H1 (cell line): Measurements from ENCODE around the gene SMIM44. TPM values are rescaled to one million over a fixed set of nuclear protein-coding genes. Genes with fewer than 3 reads are reported as not detected.

ENCODE experiments used
- GTF2F1 ChIP-seq: IDR thresholded peaks from 2 replicates; pipeline ENCODE4 v1.6.1; 2012; ENCODE audit warnings: low read depth, low read length, improper control_type of control experiment, borderline replicate concordance
- SIRT6 ChIP-seq: IDR thresholded peaks from one replicate; pipeline ENCODE4 v1.7.1; 2012; ENCODE audit warnings: low read length, inconsistent platforms
- TAF1 ChIP-seq: IDR thresholded peaks from 2 replicates; pipeline ENCODE4 v1.6.1; 2011; ENCODE audit warnings: mild to moderate bottlenecking, low read depth, low read length
- polyA plus RNA-seq, 7 experiments: library from polyadenylated mRNA; depleted of rRNA in 3 of 7; stranded (reverse) in 5 of 7; unstranded in 2 of 7; fragments of >200 nt in 5 of 7; fragments of 200-250 nt in 2 of 7; gene quantifications; 1 replicate in 5 of 7; 2 replicates in 1 of 7; 4 replicates in 1 of 7; pipeline versions ENCODE4 v1.2.1 to v1.2.3, GENCODE V29; 2011 to 2013; ENCODE audit warnings: missing spikeins in 2 of 7, mixed read lengths in 2 of 7
- total RNA-seq: library from RNA; stranded (reverse); fragmentation: NEBNext Ultra II Directional; extraction: Animal tissue kit (Norgen Biotek cat#: 25700); gene quantifications from 2 replicates; pipeline ENCODE4 v1.2.1, GENCODE V29; 2021
- TF ChIP-seq, protein P1 (sequence below): IDR thresholded peaks from 2 replicates; pipeline ENCODE4 v1.6.1; 2012; ENCODE audit warnings: low read length, inconsistent platforms

SMIM44 gene
- total and polyA plus RNA-seq, 2 of the 8 experiments (the other 6 are each of a cell fraction or from before 2014, with no cell fraction given): not detected

DNA sequence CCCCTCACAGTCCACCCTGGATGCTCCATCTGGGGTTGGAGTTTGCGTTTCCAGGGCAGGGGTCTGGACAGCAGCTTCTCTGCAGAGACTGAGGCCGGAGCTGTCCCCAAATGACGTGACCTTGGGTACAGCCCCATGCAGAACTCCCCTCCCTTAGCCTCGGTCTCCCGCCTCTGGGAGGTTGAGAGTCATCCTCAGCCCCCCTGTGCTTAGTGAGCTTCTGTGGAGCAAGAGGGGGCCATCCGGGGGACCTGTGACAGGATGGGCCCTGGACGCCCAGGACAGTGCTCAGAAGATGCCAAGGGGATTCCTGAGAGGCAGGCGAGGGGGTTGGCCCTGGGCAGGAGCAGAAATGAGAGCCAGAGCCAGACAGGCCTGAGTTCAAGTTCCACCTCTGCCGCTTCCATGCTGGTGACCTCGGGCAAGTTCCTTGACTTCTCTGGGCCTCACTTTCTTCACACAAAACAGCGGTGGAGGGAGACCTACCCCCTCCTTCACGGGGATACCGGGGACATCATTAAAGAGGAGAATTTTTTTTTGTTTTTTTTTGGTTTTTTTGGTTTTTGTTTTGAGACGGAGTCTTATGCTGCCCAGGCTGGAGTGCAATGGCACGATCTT is 23.2 kb downstream of the SMIM44 start (continued):
- TF ChIP-seq, protein P1, sequence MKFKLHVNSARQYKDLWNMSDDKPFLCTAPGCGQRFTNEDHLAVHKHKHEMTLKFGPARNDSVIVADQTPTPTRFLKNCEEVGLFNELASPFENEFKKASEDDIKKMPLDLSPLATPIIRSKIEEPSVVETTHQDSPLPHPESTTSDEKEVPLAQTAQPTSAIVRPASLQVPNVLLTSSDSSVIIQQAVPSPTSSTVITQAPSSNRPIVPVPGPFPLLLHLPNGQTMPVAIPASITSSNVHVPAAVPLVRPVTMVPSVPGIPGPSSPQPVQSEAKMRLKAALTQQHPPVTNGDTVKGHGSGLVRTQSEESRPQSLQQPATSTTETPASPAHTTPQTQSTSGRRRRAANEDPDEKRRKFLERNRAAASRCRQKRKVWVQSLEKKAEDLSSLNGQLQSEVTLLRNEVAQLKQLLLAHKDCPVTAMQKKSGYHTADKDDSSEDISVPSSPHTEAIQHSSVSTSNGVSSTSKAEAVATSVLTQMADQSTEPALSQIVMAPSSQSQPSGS: no peak
- no peak for TF ChIP-seq TAF1
- TF ChIP-seq GTF2F1: no peak
- TF ChIP-seq SIRT6: no peak
